Bronchial smooth muscle cell (primary cell): ENCODE measurements around the gene STAC3. TPM values are rescaled to one million over a fixed set of nuclear protein-coding genes. Genes with fewer than 3 reads are reported as not detected.

Source experiments
- total RNA-seq: library from RNA; depleted of rRNA; stranded (reverse); fragments of >200 nt; gene quantifications from 2 replicates; pipeline ENCODE4 v1.2.1, GENCODE V29; 2014

STAC3 gene
- total RNA-seq, result 0.63 and 0.69 TPM in 2 replicates

DNA sequence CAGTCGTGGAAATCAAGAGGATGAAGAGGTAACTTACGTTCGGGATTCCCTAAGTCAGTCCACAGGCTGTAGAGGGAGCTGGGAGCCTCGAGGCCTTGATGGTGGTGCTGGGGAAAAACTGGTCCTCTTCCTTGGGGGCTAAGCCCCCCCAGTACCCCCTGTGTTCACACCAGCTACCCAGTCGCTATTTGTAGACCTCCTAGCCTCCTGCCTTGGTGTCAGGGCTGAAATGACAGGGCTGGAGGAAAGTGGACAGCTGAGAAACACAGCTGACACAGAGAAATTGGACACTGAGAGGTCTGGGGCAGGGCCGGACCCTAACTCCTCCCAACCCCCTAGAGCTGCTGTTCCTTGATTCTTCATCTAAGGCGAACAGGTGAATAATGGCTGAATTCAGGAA is at the start of gene STAC3:
Gene STAC3, minus strand, starts transcription at position 232 of the 400 bp plus-strand sequence. CDS start 1,551 bp downstream, outside the sequence.

DNA sequence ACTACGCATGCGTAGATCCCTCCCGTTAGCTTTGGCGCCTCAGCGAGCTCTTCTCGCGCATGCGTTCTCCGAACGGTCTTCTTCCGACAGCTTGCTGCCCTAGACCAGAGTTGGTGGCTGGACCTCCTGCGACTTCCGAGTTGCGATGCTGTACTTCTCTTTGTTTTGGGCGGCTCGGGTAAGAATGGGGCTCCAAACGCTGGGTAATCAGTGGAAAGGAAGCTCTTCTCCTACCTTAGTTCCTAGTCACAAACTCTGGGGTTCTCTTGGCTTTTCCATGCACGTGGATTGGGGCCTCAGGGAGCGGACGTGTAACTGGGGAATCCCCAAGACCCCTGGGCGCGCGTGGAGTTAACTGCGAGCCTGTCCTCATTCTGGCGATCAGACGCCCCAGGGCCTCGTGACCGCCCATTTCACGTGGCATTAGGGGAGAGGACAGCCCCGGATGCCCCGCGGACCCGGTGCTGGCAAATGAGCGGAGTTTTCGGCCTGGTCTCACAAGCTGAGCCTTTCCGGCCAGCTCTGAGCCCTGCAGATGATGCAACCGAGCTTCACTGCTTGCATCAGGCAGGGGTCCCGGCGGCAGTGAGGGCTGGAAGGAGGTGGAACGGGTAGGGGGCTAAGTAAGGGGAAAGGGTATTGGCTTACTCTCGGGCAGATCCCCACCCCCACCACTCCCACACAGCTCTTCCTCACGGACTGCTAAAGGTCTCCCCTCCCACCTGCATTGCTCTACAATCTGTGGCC is 21.2 kb downstream of the STAC3 start, which contains the start of gene SHMT2:
Gene SHMT2, plus strand, starts transcription at position 78 of the 747 bp plus-strand sequence. Its CDS starts 68 bp downstream, at position 146.

DNA sequence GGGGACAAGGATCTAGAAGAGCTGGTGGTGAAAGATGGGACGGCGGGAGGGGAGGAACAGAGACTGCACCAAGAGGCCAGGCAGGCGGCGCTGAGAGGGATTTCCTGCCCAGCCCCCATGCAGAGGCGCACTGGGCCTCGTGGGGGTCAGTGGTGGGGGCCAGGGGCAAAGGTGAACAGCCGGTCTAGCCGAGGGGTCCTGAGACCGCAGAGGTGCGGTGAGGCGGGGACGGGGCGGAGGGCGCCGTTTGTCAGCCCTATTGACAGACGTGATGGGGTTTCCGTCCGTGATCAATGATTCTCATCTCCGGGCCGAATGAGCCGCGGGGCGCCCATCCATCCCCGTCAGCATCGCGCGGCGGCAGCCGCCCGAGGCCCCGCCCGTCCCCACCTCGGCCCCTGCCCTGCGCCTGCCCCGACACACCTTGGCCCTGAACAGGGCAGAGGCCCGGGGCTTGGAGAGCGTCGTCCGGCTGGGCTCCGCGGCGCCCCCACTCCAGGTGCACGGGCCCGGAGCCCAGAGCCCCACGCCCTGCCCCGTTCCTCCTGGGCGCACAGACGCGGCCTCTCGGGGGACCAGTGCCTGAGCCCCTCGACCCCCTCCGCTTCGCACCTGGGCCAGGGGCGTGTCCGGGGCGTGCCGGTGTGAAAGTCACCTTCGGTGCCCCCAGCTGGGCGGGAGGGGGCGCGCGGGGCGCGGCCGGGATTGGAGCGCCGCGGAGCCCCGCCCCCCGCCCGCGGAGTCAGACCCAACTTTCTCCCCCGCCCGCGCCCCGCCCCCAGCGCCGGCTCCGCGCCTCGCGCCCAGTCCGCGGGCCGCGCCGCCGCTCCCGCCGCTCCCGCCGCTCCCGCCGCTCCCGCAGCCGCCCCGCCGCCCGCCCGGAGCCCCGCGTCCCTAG is 34.7 kb downstream of the STAC3 start, which contains the start of gene NXPH4:
Gene NXPH4, plus strand, starts transcription at position 781 of the 898 bp plus-strand sequence. CDS start 176 bp downstream, outside the sequence.

Other genes with a start within 250 kb of the STAC3 start
- gene ZBTB39, start 244.6 kb downstream of the STAC3 start, total RNA-seq, result 2.7 and 3.7 TPM in 2 replicates
- gene TAC3, start 234.7 kb downstream of the STAC3 start, total RNA-seq, result not detected in 2 replicates
- under 0.01 and 0.32 TPM in 2 replicates for gene MYO1A, start 201.1 kb downstream of the STAC3 start, total RNA-seq
- 3.8 and 4.9 TPM in 2 replicates for gene NEMP1, start 172.4 kb downstream of the STAC3 start, total RNA-seq
- 53.4 and 90.2 TPM in 2 replicates for gene NAB2, start 162.1 kb downstream of the STAC3 start, total RNA-seq
- gene STAT6, start 139.8 kb downstream of the STAC3 start, total RNA-seq, result 93.7 and 95.0 TPM in 2 replicates
- gene LRP1, start 122.7 kb downstream of the STAC3 start, total RNA-seq, result 384 and 619 TPM in 2 replicates
- gene LRP1-AS, start 103.6 kb downstream of the STAC3 start, total RNA-seq, result 0.17 TPM in 1 of 2 replicates, not detected in the other
- 0.77 and 0.79 TPM in 2 replicates for gene NXPH4, start 34.4 kb downstream of the STAC3 start, total RNA-seq
- 149 and 196 TPM in 2 replicates for gene SHMT2, start 21.5 kb downstream of the STAC3 start, total RNA-seq
- gene R3HDM2, start 179.9 kb upstream of the STAC3 start, total RNA-seq, result 9.3 and 9.4 TPM in 2 replicates
- not detected in 2 replicates for gene INHBC, start 183.6 kb upstream of the STAC3 start, total RNA-seq
- 0.47 and 0.52 TPM in 2 replicates for gene INHBE, start 204.1 kb upstream of the STAC3 start, total RNA-seq
- gene GLI1, start 208.6 kb upstream of the STAC3 start, total RNA-seq, result 0.47 and 0.86 TPM in 2 replicates
- gene ARHGAP9, start 228.7 kb upstream of the STAC3 start, total RNA-seq, result 0.32 TPM in 1 of 2 replicates, not detected in the other
- gene MARS1, start 236.9 kb upstream of the STAC3 start, total RNA-seq, result 91.1 and 149 TPM in 2 replicates